ENCODE results near the gene FTO. TPM values are rescaled to one million over a fixed set of nuclear protein-coding genes. Genes with fewer than 3 reads are reported as not detected.

Gene FTO
- total RNA-seq, 2 donors from 2014 or later: 47.5 to 50.4 TPM

- intact Hi-C loops (cut with DNase I): no loop called here
Measured at GRCh38 chr16:54148974-54149373, 445.0 kb downstream of the FTO start.

GRCh38 chr16:54150861-54151260 is 446.9 kb downstream of the FTO start:
- H3K4me1 ChIP-seq: no peaks in the 10 kb centered on the region
- H3K36me3 ChIP-seq (replicated peaks in 1 of 2; ENCODE audit: insufficient read depth in 1 of 2, low read depth in 2 of 2): no peaks in the 10 kb centered on the region
- intact Hi-C loops (cut with DNase I): no loop called here
- H3K27ac ChIP-seq: no peak overlapping the region
- ATAC-seq: no peak
- no peak for TF ChIP-seq POLR2A (IDR thresholded peaks at IDR 0.05)
- no peak for TF ChIP-seq CTCF (IDR thresholded peaks at IDR 0.05)
- no peak for DNase-seq
- H3K27me3 ChIP-seq: no peaks in the 10 kb centered on the region
- H3K9me3 ChIP-seq: no peaks in the 10 kb centered on the region
- H3K4me3 ChIP-seq: no peak overlapping the region
- WGBS, 2 donors: 83% methylated on average over 10 to 12 of the region's 12 CpGs

More at GRCh38 chr16:54148974-54149373, 445.0 kb downstream of the FTO start:
- no peak overlapping the region for H3K27ac ChIP-seq
- DNase-seq (no peak), ATAC-seq (no peak)
- WGBS, 2 donors: 93 to 95% methylated on average over 4 of the region's 4 CpGs
- no peak overlapping the region for H3K4me3 ChIP-seq
- TF ChIP-seq CTCF (IDR thresholded peaks at IDR 0.05) (no peak), POLR2A (IDR thresholded peaks at IDR 0.05) (no peak)
- H3K4me1 ChIP-seq: no peaks in the 10 kb centered on the region
- H3K27me3 ChIP-seq: no peaks in the 10 kb centered on the region
- no peaks in the 10 kb centered on the region for H3K36me3 ChIP-seq (replicated peaks in 1 of 2; ENCODE audit: insufficient read depth in 1 of 2, low read depth in 2 of 2)
- no peaks in the 10 kb centered on the region for H3K9me3 ChIP-seq

- Histone ChIP-seq H3K4me3 (no peak overlapping the region), H3K36me3 (replicated peaks in 1 of 2; ENCODE audit: insufficient read depth in 1 of 2, low read depth in 2 of 2) (no peaks in the 10 kb centered on the region), H3K4me1 (no peaks in the 10 kb centered on the region), H3K9me3 (no peaks in the 10 kb centered on the region), H3K27ac (no peak overlapping the region), H3K27me3 (no peaks in the 10 kb centered on the region)
- 87 to 89% methylated on average over 19 of the region's 19 CpGs for WGBS, 2 donors
- ATAC-seq: no peak
- TF ChIP-seq CTCF (IDR thresholded peaks at IDR 0.05): no peak
- no peak for TF ChIP-seq POLR2A (IDR thresholded peaks at IDR 0.05)
- intact Hi-C loops (cut with DNase I): no loop called here
- DNase-seq: no peak
Measured at GRCh38 chr16:54152362-54153239, 448.6 kb downstream of the FTO start.

- no peaks in the 10 kb centered on the region for H3K27me3 ChIP-seq
- H3K27ac ChIP-seq: no peak overlapping the region
- H3K36me3 ChIP-seq (replicated peaks in 1 of 2; ENCODE audit: insufficient read depth in 1 of 2, low read depth in 2 of 2): no peaks in the 10 kb centered on the region
- DNase-seq (no peak), ATAC-seq (no peak)
- WGBS, 2 donors: 88% methylated on average over 12 of the region's 12 CpGs
- intact Hi-C loops (cut with DNase I): no loop called here
- H3K4me3 ChIP-seq: no peak overlapping the region
- no peaks in the 10 kb centered on the region for H3K4me1 ChIP-seq
- TF ChIP-seq CTCF (IDR thresholded peaks at IDR 0.05) (no peak), POLR2A (IDR thresholded peaks at IDR 0.05) (no peak)
- no peaks in the 10 kb centered on the region for H3K9me3 ChIP-seq
Measured at GRCh38 chr16:54153240-54153934, 449.4 kb downstream of the FTO start.
